GM19099 (cell line): ENCODE results near the gene MYO1B.

Experiments used
- POLR2A ChIP-seq: IDR thresholded peaks from 3 replicates; pipeline ENCODE4 v1.6.1; 2011; ENCODE audit warnings: low read depth; ENCODE audit not compliant: insufficient read length; ENCODE audit errors: extremely low read depth

The MYO1B gene

DNA sequence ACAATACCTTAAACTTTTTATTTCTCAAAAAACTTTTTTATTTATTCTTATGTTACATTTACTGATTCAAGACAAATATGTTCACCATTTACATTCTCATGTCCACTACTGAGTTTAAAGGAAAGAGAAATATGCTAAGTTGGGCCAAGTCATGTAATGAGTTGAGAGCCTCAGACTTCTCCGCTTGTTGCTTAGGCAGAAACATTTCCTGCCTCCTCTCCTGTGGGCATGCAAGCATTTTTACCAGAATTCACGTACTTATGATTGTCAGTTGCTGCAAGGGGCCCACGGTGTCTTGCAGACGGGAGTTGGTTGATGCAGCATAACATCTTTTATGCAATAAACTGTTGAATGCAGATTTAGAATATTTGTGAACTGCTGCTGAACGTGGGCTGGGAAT, 51.8 kb downstream of the MYO1B start:
- no peak for TF ChIP-seq POLR2A

DNA sequence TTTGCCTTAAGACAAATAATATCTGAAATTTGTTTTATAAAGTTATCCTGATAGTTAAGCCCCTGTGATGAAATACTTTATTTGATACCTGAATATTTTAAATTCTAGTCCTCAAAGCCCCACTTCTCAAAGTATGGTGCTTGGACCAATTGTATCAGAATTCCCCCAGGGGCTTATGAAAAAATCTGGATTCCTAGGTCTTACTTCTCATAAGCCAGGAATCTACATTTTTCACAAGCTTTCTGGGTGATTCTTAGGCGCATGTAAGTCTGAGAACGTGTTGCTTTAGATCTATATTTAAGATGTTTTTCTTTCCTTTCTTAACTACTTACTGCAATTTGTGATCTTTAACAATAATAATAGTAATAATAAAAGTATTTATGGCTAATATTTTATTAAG, 53.1 kb downstream of the MYO1B start:
- no peak for TF ChIP-seq POLR2A

DNA sequence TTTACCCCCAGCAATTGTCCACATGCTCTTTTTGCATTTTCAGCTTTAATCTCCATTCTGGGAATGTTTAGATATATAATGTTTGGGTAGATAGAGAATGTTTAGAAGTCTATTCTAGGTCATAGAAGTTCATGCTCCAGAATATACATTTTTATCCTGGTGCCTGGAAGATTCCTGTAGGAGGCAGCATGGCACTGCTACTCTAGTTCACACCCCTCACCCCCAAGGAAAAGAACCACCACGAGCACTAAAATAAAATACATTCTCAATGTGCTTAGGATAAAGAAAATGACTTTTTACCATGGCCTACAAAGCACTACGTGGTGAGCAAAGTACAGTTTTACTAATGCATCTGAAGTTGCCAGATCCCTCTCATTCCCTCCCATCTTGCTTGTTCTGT, 53.8 kb downstream of the MYO1B start:
- no peak for TF ChIP-seq POLR2A

DNA sequence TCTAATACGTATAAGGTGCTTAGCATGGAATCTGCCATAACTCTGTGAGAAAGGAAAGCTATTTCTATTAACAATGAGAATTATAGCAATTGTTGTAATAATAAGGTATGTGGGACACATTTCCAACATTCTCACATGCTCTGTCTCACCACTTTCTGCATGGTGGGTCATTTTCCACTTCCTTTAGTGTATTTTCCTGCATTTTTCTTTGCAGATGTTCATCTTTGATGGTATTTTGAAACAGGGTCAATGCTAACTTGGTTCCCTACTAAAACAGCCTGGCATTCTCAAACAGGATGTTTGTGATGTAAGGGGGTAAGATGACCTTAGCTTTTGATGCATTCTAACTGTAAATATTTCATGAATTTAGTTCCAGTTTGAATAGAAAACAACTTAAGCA, 54.7 kb downstream of the MYO1B start:
- TF ChIP-seq POLR2A, result no peak

DNA sequence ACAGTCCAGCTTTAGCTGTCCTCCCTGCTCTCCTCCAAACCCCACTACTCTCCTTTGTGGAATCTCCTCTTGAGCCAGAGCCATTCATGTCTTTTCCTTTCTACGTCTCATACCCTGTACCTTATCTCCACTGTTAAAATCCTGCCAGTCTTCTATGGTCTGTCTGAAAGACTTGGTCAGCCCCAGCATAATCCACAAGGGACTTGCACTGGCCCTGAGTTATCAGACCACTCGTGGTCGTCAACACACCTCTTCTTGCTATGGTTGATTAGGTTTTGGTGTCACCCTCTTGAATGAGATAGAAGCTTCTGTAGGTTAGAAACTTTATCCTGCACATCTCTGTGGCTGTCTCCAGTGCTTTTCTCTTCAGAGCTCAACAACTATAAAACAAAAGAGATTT, 56.8 kb downstream of the MYO1B start:
- no peak for TF ChIP-seq POLR2A

DNA sequence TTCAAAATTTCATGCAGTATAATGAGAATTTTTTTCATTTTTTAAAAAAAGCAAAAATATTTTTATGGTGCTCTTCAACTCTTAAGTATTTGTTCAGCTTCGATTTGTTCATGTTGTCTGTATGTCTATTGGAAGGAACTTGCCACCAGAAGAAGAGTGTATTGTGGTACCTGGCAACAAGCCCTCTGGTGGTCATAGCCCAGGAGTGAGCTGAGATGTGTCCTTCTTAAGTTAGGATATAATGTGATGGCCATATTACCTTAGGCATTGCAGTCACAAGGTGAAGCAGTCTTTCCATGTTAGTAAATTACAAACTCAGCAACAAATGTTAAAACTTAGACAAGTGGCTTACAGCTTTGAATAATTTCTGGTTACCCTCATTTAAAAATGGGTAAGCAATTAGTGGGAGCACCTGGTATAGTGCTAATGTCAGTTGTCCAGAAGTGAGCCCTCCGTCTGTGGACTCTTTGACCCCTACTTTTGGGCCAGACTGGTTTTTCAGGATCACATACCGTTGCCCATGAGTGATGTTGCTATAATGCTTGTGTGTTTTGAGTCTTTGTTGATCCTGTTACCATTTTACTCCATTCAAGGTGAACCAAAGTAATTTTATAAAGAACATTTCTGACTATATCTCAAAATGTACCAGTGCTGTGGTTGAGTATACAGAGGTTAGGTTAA, 57.4 kb downstream of the MYO1B start:
- TF ChIP-seq POLR2A, result no peak

DNA sequence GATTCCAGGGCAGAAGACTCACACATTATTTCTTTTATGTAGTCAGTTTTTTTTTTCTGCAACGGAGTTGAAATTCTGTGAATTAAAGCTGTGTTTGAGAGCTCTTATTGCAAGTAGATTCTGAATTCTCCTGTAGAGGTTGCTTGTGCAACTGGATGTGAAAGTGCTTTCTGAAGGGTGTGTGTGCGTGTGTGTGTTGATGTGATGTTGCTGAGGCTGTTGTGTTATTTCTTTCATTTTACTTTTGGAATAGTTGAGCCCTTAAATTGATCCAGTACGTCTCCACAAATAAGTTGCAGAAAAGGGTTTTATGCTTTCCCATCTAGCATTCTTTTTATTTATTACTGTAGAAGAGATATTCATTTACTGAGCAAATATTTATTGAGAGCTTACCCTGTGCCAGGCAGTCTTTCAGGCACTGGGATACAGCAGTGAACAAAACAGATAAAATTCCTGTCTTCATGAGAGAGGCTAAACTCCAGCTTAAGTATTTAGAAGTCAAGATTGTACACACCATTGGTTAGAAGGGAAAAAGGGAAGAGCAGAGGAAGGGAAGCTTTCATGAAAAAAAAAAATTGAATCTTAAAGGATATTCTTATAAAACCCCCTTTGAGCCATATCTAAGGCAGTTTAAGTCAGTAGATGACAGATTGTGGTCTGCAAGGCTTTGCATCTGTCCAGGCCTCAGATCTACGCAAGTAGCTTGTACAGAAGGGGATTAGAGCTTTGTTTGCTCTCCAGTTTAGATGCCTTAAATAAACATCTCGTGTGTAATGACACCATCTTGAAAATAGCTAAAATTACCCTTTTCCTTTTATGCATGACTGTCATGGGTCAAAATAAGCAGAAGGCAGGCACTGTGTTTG, 58.2 kb downstream of the MYO1B start:
- TF ChIP-seq POLR2A, result no peak

DNA sequence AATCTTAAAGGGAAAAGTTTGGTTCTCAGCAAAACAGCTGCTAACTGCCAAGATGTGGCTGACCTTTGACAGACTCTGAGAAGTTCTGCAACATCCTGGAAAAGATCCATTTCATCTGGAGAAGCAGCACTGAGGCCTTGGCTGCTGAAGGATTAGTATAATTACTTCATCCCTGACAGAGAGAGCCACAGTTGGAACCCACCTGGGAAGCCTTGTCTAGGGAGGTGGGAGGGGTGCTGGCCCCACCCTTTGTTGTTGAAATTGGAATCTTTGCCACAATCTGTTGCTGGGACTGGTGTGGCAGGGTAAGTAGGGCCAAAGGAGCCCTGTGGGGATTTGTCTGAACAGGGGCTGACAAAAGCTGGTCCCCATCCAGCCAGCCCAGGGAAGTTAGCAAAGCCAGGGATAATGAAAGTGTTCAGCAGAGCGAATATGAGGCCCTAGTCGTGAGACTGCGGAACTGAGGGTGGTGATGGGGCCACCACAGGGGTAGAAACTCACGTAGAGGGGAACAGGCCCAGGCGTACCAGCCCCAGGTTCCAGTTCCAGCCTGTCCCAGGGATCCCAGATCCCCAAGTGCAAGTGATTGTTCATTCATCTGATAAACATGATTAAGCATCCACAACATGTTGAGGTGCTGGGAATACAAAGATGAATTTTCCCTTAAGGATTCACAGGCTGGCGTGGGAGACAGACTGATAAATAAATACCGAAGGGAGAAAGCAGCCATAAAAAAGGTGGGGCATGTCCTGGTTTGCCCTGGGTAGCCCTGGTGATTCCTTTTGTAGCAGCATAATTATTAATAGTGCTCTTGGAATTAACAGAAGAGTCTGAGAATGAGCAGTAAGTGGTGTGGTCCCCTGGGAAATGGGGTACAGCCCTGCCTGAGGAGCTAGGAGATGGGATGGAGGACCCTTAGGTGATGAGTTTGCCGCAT, 60.0 kb downstream of the MYO1B start:
- TF ChIP-seq POLR2A, result no peak

DNA sequence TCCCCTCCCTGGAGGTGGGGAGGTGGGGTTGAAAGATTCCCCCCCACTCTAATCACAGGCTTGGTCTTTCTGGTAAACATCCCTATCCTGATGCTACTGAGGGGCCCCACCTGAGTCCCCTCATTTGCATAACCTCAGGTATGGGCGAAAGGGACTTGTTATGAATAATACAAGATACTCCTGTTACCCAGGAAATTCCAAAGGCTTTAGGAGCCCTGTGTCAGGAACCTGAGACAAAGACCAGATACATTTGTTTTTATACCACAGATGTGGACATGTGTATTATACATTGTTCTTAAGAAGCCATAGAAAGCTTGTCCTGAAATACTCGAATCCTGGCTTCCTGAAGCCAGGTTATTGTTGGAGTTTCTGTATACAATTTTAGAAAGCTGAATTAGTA, 62.8 kb downstream of the MYO1B start:
- no peak for TF ChIP-seq POLR2A

DNA sequence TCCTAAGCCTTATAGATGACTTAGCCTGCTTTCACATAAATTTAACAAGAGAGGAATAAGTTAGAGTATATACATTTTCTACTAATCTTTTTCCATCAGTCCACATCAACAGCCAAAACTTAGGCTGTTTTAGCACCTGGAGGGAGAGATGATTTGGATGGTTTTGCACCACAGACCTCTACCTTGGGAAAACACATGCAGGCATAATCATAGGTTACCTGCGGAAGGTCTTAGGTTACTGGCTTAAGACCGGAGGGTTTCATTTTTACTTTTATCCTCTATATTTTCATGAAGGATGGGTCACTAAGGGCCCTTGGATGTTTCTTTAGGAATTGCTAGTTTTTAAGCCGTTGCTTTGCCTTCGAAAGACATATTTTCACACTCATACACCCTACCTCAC, 66.0 kb downstream of the MYO1B start:
- no peak for TF ChIP-seq POLR2A

DNA sequence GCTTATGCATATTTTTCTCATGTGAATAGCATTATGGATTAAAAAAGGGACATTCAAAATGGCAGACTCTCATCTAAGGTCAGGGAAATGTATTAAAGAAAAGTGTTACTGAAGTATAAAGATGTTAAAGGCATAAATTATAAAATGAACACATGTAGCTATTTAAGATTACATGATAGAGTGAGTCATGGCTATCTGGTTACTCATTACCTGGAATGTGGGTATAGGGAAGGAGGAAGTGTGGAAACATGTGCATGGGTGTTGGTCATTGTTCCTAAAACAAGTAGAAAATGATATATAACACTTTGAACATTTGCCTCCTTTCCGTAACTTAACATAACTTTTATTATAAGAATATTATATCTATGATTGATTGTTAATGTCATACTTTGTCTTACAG, 66.4 kb downstream of the MYO1B start:
- TF ChIP-seq POLR2A, result no peak

DNA sequence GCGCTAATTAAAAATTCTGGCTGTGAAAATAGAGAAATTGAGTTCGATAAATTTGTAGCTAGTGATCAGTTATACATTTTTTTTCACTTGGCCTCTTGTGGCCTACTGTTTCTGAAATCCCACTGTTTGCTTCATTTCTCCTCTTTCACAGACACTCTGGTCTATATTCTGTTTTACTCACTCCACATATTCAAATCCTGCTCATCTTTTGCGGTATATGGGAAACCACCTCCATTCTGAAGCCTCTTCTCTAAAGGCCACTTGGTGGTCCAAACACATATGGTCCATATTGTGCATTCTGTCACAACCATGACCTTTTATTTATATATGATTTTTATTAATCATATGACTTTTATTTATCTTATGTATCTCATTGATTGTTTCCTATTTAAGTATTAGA, 67.0 kb downstream of the MYO1B start:
- TF ChIP-seq POLR2A, result no peak

DNA sequence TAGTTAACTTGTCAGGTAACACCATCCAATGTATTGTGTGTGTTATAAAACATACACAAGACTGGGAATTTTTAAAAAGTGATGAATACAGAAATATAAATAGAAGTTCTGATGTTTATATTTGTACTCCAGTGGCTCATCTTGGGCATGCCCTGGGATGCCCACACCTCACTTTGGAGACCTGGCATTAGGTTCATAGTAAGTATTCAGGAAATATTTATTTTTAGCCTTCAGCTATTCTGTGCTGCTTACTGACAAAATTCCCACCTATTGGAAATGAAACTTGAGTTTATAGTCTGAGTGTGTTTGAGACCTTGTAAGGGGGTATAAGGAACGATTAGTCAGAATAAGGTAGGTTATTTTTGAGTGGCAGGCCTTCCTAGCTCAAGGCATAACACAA, 67.5 kb downstream of the MYO1B start:
- no peak for TF ChIP-seq POLR2A

DNA sequence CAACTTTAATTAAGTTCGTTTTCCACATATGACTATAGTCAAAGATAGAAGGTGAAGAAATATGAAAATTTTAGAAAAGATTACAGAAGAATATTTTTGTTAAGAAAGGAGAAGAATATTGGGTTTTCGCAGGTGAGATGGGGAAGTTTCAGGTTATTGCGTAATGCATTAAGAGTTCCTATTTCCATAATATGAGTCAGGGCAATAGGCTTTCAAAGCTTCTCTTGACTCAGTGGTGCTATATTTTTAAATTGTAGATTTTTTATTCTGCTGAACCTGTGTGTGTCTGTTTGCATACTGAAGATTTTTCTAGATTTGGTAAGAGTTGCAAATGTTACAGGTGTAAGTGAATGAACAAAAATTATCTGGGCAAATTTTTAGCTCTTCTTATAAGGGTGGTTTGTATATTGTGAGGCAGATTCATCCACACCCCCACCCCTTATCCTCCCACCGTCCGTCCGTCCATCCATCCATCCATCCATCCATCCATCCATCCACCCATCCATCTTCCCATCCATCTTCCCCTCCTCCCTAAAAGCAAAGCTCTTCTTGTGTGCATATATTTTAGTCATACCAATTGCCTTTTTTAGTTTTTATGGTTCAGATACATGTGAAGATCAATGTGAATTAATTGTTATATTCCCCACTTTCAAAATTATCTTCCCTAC, 69.6 kb downstream of the MYO1B start:
- TF ChIP-seq POLR2A, result no peak

DNA sequence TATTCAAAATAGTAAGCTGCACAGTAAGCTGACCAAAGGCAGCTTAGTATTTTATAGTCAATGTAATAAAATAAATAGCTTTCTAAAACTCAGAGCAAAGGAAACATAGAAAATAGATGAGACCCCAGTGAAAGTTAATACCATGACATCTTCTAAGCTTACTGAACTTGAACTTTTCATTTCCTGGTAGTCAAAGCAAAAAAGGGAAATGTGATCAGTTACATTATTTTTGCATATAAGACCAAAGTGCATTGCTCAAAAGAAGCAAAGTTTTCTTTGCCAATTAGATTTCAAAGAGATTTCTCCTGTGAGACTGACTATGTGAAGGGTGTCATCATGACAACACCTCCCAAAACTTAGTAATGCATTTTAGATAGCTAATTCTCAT, 70.2 kb downstream of the MYO1B start:
- no peak for TF ChIP-seq POLR2A
